Measurements from ENCODE around the gene NCAM2.
A peak's percentile ranks its signal among the peaks of the same experiment; 100 is the strongest.

Gene NCAM2

DNA sequence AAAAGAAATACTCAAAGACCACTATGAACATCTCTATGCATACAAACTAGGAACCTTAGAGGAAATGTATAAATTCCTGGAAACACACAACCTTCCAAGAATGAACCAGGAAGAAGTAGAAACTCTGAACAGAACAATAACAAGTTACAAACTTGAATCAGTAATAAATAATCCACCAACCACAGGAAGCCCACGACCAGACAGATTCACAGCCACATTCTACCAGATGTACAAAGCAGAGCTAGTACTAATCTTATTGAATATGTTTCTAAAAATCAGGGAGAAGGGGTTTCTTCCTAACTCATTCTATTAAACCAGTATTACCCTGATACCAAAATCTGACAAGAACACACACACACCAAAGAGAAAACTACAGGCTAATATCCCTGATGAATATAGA is 263.8 kb downstream of the NCAM2 start:
- TF ChIP-seq, protein P1, sequence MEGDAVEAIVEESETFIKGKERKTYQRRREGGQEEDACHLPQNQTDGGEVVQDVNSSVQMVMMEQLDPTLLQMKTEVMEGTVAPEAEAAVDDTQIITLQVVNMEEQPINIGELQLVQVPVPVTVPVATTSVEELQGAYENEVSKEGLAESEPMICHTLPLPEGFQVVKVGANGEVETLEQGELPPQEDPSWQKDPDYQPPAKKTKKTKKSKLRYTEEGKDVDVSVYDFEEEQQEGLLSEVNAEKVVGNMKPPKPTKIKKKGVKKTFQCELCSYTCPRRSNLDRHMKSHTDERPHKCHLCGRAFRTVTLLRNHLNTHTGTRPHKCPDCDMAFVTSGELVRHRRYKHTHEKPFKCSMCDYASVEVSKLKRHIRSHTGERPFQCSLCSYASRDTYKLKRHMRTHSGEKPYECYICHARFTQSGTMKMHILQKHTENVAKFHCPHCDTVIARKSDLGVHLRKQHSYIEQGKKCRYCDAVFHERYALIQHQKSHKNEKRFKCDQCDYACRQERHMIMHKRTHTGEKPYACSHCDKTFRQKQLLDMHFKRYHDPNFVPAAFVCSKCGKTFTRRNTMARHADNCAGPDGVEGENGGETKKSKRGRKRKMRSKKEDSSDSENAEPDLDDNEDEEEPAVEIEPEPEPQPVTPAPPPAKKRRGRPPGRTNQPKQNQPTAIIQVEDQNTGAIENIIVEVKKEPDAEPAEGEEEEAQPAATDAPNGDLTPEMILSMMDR (IDR thresholded peaks at IDR 0.05; ENCODE audit: low read depth, low read length) = no peak
- no peak for DNase-seq (ENCODE audit: extremely low read depth, low read depth)

DNA sequence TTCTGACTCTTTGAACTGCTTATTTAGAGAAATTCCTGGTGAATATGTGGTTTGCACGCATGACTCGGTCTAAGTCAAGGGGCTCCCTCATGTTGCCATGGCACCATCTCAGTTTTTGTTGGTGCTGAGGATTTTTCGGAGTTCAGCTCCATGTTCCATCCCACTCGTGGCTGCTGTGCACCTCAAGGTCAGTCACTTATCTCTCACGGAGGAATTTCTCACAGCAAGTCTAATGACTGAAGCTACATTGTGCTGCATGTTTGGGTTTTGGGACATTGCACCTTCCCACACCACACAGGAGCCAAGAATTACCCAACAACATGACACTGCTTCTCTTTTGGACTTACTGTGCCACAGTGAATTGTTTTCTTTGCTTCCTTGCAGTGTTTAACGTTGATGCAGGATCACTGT is 269.9 kb downstream of the NCAM2 start:
- peak; percentile 14 for DNase-seq (ENCODE audit: extremely low read depth, low read depth)
- TF ChIP-seq, protein P1 (IDR thresholded peaks at IDR 0.05; ENCODE audit: low read depth, low read length) = no peak

DNA sequence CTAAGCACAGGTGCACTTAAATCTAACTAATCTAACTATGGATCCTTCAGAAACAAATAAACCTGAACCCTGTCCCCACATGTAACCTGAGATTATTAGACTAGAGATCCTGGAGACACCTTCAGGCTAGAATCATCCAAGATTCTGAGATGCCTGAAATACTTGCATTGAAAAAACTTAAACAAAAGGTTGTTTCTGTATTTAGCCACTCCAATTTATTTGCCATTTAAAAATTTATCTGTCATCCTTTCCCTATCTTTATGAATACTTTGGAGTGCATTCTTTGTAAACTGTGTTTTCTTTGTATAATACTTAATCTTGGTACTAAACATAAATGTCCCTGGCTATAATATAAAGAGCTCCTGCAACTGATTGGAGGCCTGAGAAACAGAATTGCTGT is 270.7 kb downstream of the NCAM2 start:
- TF ChIP-seq, protein P1 (IDR thresholded peaks at IDR 0.05; ENCODE audit: low read depth, low read length) = no peak
- no peak for DNase-seq (ENCODE audit: extremely low read depth, low read depth)

DNA sequence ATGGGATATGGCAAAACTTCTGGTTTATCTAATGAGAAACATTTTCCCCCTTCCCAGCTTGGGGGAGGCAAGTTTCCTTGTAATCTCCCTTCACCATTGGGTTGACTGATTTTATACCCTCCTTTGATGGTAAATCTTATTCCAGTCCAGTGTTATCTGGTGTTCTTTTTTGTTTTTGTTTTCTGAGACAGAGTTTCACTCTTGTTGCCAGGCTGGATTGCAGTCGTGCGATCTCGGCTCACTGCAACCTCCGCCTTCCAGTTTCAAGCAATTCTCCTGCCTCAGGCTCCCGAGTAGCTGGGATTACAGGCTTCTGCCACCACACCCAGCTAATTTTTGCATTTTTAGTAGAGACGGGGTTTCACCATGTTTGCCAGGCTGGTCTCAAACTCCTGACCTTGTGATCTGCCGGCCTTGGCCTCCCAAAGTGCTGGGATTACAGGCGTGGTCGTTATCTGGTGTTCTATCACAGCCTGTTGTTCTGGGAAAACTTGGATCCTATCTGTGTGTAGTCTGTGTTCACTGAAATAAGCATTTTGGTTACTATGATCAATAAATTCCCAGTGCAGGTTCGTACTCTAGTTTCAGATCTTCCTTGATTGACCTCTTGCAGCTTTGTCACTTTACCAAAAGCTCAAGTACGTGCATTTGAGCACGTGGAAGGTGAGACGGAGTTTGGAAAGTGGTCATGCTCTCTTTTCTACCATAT is 281.1 kb downstream of the NCAM2 start:
- TF ChIP-seq, protein P1 (IDR thresholded peaks at IDR 0.05; ENCODE audit: low read depth, low read length) = no peak
- no peak for DNase-seq (ENCODE audit: extremely low read depth, low read depth)

DNA sequence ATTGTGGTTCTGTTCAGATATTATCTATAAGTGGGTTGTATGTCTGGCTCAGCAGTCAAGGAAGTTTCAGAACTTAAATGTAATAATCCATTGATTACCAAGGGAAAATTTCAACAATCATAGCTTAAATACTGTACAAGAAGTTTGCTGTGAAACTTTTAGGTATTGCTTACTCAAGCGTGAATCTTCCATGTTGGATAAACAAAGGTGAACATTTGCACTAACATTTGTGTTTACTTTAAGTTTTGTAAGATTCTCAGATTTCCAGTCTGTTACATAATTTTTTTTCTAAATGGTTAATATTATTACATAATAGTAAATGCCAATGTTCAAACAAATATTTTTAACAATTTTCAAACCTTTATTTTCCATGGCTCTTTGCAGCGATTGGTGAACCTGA is 285.6 kb downstream of the NCAM2 start:
- DNase-seq (ENCODE audit: extremely low read depth, low read depth) = no peak
- TF ChIP-seq, protein P1 (IDR thresholded peaks at IDR 0.05; ENCODE audit: low read depth, low read length) = no peak

DNA sequence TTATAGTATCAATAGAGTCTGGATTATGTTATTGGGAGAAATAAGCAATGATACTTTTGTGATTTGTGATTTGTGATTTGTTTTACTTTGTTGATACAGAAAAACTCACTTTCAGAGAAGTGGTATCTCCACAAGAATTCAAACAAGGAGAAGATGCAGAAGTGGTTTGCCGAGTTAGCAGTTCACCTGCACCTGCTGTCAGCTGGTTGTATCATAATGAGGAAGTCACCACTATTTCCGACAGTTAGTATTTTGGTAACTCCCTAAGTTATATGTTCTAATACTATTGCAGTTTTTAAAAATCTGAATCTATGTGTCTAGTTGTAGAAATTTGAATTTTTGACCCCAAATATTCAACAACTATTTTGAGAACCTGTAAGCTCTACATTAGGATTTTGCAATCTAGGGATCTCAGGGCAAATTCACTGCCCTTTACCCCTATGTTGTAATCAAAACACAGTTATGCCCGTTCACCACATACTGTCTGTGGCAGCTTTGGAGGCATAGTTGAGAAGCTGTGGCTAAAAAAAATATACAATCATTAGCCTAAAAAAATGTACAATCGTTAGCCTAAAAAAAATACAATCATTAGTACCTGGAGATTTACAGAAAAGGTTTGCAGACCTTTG is 288.1 kb downstream of the NCAM2 start:
- TF ChIP-seq, protein P1 (IDR thresholded peaks at IDR 0.05; ENCODE audit: low read depth, low read length) = no peak
- no peak for DNase-seq (ENCODE audit: extremely low read depth, low read depth)

DNA sequence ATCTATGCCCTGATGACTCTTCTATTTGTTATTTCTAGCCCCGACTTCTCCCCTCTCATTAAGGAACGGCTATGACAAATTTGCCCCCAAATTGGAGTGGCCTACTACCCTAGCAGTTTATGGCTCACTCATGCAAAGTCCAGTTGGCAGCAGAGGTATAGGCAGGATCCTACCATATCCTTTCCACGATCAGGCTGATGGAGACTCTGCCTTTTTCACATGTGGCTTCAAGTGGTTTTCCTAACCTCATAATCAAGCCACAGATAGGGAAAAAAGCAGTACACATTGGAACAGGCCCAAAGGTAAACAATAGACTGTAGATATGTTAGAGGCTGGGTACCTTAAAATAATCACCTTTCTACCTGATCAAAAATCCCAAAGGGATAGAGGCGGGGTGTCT is 292.5 kb downstream of the NCAM2 start:
- TF ChIP-seq, protein P1 (IDR thresholded peaks at IDR 0.05; ENCODE audit: low read depth, low read length) = no peak
- no peak for DNase-seq (ENCODE audit: extremely low read depth, low read depth)

Measured in AG09319 (cell line).